Rectal smooth muscle tissue (tissue), 1 donor: ENCODE data around the gene LMO2.
"Not testable (repeated sequence)": the region's sequence is repeated elsewhere in the genome, so short reads cannot be mapped to it uniquely, and the experiment has no call there.

Source experiments
- H3K27ac ChIP-seq: one replicate; pipeline ENCODE4 v1.7.0; 2013; ENCODE audit warnings: low read depth, low read length, inconsistent platforms
- H3K27me3 ChIP-seq: one replicate; pipeline ENCODE4 v1.7.0; 2013; ENCODE audit warnings: low read length; ENCODE audit not compliant: control insufficient read depth, insufficient read depth
- H3K36me3 ChIP-seq: one replicate; pipeline ENCODE4 v1.7.0; 2013; ENCODE audit warnings: low read length; ENCODE audit not compliant: control insufficient read depth, insufficient read depth
- H3K4me1 ChIP-seq: one replicate; pipeline ENCODE4 v1.7.0; 2013; ENCODE audit warnings: low read length; ENCODE audit not compliant: control insufficient read depth, insufficient read depth
- H3K4me3 ChIP-seq: one replicate; pipeline ENCODE4 v1.7.0; 2013; ENCODE audit warnings: low read length
- H3K9ac ChIP-seq: one replicate; pipeline ENCODE4 v1.7.0; 2013; ENCODE audit warnings: low read length

LMO2 gene

DNA sequence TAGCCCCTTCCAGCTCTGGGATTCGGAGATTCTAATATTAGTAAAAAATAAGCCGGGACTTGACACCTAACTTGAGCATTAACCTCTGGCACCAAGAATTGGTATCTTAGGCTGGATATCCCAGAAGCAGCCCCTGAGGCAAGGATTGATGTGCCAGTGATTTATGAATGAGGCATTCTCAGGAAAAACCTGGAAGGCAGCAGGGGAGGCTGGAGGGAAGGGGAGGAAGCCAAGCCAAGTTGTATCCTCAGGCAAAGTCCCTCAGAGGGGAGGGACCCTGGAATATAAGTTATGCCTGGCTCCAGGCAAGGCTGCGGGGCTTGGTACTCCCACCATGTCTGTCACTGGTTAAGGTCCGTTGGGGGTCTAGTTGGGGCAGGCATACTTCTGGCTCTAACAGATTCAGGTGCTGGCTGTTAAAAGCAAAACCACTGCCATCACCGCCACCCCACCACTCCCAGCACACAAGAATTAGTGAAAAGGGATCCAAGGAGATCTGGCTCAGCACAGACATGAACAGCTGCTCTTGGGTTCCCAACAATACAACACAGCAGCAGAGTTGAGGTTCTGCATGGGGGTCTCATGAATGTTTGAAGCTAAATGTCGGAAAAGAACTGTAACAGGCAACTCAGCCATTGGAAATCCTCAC is 29.8 kb downstream of the LMO2 start:
- no peaks in the 10 kb centered on the region for H3K4me1 ChIP-seq
- H3K9ac ChIP-seq: no peak overlapping the region
- no peak overlapping the region for H3K4me3 ChIP-seq
- H3K27ac ChIP-seq: no peak overlapping the region
- no peaks in the 10 kb centered on the region for H3K27me3 ChIP-seq
- H3K36me3 ChIP-seq: no peaks in the 10 kb centered on the region

GRCh38 chr11:33861386-33861785 is 30.5 kb downstream of the LMO2 start:
- no peak overlapping the region for H3K27ac ChIP-seq
- H3K9ac ChIP-seq: no peak overlapping the region
- H3K27me3 ChIP-seq: no peaks in the 10 kb centered on the region
- no peaks in the 10 kb centered on the region for H3K36me3 ChIP-seq
- H3K4me3 ChIP-seq: no peak overlapping the region
- no peaks in the 10 kb centered on the region for H3K4me1 ChIP-seq

DNA sequence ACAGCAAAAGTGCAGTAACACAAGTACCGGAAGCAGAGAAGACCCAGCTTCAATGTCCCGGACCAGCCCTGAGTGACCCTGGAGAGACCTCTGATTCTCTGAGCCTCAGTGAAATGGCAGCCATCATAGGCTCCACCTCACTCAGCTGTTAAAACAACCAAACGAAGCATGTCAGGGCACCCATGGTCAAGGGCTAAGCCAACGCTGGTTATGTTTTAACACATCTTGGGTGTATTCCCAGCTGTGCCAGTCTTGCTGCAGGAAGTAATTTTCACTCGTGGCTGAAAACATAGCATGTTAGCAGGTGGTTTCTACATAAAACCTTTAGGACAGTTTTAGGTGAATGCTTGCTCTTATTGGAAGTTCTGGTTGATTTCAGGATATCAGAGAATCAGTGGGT is 30.9 kb downstream of the LMO2 start:
- H3K36me3 ChIP-seq: no peaks in the 10 kb centered on the region
- no peaks in the 10 kb centered on the region for H3K4me1 ChIP-seq
- H3K27ac ChIP-seq: no peak overlapping the region
- H3K4me3 ChIP-seq: no peak overlapping the region
- H3K9ac ChIP-seq: no peak overlapping the region
- no peaks in the 10 kb centered on the region for H3K27me3 ChIP-seq

- Histone ChIP-seq H3K9ac (no peak overlapping the region), H3K4me3 (no peak overlapping the region), H3K27ac (no peak overlapping the region), H3K36me3 (no peaks in the 10 kb centered on the region), H3K27me3 (no peaks in the 10 kb centered on the region), H3K4me1 (no peaks in the 10 kb centered on the region)
Observed at GRCh38 chr11:33859306-33859705, 32.6 kb downstream of the LMO2 start.

DNA sequence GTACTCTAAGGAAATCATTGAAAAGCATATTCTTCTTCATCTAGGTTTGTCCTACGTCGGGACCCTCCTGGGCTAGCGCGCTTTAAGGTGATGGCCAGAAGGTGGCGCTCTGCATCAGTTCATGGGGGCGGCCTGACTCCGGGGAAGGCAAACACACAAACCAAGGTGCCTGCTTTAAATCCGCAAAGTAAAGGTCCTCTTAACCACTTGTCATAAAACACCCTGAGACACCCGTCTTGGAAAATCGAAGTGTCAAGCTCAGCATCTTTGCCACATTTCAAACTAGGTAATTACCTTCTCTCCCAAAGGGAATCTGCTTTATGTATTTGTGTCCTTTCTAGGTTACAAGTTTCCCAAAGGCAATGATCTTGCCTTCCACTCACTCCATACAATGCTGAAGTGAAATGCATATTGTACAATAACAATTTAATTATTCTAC is 33.9 kb downstream of the LMO2 start:
- no peaks in the 10 kb centered on the region for H3K27me3 ChIP-seq
- no peaks in the 10 kb centered on the region for H3K36me3 ChIP-seq
- no peak overlapping the region for H3K9ac ChIP-seq
- H3K4me1 ChIP-seq: no peaks in the 10 kb centered on the region
- H3K27ac ChIP-seq: no peak overlapping the region
- H3K4me3 ChIP-seq: no peak overlapping the region

DNA sequence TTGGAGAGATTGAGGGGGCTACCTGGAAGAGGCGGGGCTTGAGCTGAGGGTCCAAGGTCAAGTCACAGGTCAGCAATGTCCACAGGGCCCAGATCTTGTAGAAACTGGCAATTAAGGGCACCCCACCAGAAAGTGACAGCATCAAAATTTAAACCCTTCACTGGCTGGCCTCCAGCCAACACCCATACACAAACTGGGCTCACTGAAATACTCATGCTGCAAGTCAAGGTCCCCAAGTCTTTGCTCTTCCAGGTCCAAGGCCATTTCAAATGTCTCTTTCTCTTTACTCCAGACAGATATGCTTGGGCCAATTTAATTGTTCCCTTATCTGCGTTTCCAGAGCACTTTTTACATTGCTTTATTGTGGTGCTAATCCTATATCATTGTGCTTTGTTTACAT is 36.4 kb downstream of the LMO2 start:
- no peaks in the 10 kb centered on the region for H3K27me3 ChIP-seq
- no peaks in the 10 kb centered on the region for H3K36me3 ChIP-seq
- H3K9ac ChIP-seq: no peak overlapping the region
- no peak overlapping the region for H3K27ac ChIP-seq
- no peaks in the 10 kb centered on the region for H3K4me1 ChIP-seq
- no peak overlapping the region for H3K4me3 ChIP-seq

DNA sequence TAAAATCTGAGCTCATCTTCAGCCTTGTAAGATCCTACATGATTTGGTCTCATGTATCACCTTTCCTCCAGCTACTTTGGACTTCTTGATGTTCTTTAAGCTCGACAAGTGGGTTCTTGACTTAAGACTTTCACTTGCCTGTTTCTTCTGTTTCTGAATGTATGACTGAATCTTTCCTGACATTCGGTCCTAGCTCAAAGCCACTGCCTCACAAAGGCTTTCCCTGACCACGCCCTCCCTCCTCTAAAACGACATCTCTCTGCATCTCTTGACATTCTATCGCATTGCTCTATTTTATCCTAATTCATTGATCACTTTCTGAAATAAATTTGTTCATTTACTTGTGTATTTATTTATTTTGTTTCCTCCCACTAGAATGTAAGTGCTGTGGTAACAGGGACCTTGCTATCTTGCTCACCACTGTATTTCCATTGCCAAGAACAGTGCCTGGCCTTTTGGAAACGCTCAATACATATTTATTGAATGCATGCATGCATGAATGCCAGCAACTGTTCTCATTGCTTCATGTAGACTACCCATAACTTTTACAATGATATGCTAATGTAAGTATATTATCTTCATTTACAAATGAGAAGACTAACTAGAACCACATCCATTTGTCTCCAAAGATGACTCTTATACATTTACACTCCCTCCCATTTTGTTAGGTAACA is 43.0 kb downstream of the LMO2 start:
- H3K36me3 ChIP-seq: no peaks in the 10 kb centered on the region
- H3K4me3 ChIP-seq: no peak overlapping the region
- H3K9ac ChIP-seq: no peak overlapping the region
- H3K27me3 ChIP-seq: no peaks in the 10 kb centered on the region
- no peak overlapping the region for H3K27ac ChIP-seq
- H3K4me1 ChIP-seq: no peaks in the 10 kb centered on the region

GRCh38 chr11:33847251-33847650 is 44.6 kb downstream of the LMO2 start:
- no peaks in the 10 kb centered on the region for H3K27me3 ChIP-seq
- H3K27ac ChIP-seq: no peak overlapping the region
- no peak overlapping the region for H3K9ac ChIP-seq
- no peak overlapping the region for H3K4me3 ChIP-seq
- H3K36me3 ChIP-seq: no peaks in the 10 kb centered on the region
- no peaks in the 10 kb centered on the region for H3K4me1 ChIP-seq

DNA sequence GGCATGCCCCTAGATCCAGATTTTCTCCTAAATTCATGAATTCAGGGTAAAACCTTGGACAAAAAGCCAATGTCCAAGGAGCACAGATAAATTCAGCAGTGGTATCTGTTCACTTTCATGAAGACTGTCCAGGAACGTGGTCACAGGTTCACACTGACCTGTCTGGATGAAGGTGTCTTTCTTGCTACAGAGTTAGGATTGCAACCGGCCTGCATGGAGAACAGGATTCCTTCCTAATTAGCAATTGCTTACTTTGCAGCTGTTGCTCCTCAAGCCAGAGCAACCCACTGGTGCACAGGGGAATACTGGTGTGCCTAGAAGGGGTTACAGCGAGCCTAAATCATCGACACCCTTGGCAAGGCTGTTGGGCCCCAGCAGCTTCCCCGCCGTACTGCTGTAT is 47.6 kb downstream of the LMO2 start:
- H3K27ac ChIP-seq: no peak overlapping the region
- no peaks in the 10 kb centered on the region for H3K27me3 ChIP-seq
- H3K9ac ChIP-seq: no peak overlapping the region
- H3K4me3 ChIP-seq: no peak overlapping the region
- H3K36me3 ChIP-seq: no peaks in the 10 kb centered on the region
- H3K4me1 ChIP-seq: no peaks in the 10 kb centered on the region

DNA sequence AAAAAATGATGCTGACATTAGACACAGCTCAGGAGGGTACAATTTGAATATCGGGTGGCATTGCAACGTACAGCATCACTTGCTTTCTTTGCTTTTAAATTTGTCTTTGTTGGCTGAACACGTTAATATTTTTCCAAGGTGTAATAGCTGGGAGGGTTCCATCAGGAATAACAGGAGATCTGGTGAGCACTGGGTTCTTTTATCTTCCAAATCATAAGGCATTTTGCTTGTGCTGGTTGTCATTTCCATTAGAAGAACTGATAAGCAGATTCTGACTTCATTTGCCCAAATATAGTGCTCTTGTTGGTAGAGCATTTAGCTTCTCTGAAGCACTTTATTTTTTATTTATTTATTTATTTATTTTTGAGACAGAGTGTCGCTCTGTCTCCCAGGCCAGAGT is 48.9 kb downstream of the LMO2 start:
- Histone ChIP-seq H3K4me1 (no peaks in the 10 kb centered on the region), H3K36me3 (no peaks in the 10 kb centered on the region), H3K9ac (no peak overlapping the region), H3K4me3 (no peak overlapping the region), H3K27ac (no peak overlapping the region), H3K27me3 (no peaks in the 10 kb centered on the region)

GRCh38 chr11:33842236-33842915 is 49.5 kb downstream of the LMO2 start:
- Histone ChIP-seq H3K27ac (no peak overlapping the region), H3K9ac (no peak overlapping the region), H3K4me3 (no peak overlapping the region), H3K36me3 (no peaks in the 10 kb centered on the region), H3K4me1 (no peaks in the 10 kb centered on the region), H3K27me3 (no peaks in the 10 kb centered on the region)

DNA sequence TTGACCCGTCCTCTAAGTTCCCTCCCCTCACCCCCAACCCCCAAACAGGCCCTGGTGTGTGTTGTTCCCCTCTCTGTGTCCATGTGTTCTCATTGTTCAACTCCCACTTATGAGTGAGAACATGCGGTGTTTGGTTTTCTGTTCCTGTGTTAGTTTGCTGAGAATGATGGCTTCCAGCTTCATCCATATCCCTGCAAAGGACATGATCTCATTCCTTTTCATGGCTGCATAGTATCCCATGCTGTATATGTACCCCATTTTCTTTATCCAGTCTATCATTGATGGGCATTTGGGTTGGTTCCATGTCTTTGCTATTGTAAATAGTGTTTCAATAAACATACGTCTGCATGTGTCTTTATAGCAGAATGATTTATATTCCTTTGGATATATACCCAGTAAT is 53.6 kb downstream of the LMO2 start:
- not testable (repeated sequence) for H3K4me3 ChIP-seq, H3K27me3 ChIP-seq, H3K27ac ChIP-seq

DNA sequence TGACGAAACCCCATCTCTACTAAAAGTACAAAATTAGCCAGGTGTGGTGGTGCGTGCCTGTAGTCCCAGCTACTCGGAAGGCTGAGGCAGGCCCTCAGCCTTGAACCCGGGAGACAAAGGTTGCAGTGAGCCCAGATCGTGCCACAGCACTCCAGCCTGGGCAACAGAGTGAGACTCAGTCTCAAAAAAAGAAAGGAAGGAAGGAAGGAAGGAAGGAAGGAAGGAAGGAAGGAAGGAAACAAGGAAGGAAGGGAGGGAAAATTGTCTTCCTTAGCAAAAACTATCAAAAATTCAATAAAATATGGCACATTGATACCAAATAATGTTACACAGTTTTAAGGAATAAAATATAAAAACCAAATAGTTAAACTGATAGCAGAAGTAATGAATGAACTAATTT is 54.5 kb downstream of the LMO2 start:
- H3K4me1 ChIP-seq, H3K27ac ChIP-seq, H3K4me3 ChIP-seq, H3K27me3 ChIP-seq, H3K9ac ChIP-seq, H3K36me3 ChIP-seq: not testable (repeated sequence)

More for the DNA sequence above, 53.6 kb downstream of the LMO2 start:
- not testable (repeated sequence) for H3K9ac ChIP-seq, H3K36me3 ChIP-seq, H3K4me1 ChIP-seq
